RWPE2 (cell line): Measurements from ENCODE around the gene RHBG.

Experiments used
- ATAC-seq: fragments of 200-7000 bp; cut with Tn5 transposase; 3 replicates; pipeline ENCODE4 v1.9.1; 2021; ENCODE audit warnings: low read depth
- DNase-seq: peaks from one replicate; pipeline ENCODE4 v3.0.0-alpha.2; 2020; ENCODE audit warnings: low spot score
- H3K27ac ChIP-seq: fragments of 450-650 bp; 2 replicates; pipeline ENCODE4 v1.5.1; 2017; ENCODE audit warnings: mild to moderate bottlenecking; ENCODE audit not compliant: poor library complexity, severe bottlenecking
- H3K27me3 ChIP-seq: fragments of 250-450 bp; sonication (Bioruptor Pico); 2 replicates; pipeline ENCODE4 v1.5.1; 2021; ENCODE audit warnings: mild to moderate bottlenecking, moderate library complexity; ENCODE audit not compliant: insufficient read depth, poor library complexity, severe bottlenecking
- H3K36me3 ChIP-seq: fragments of 250-450 bp; sonication (Bioruptor Pico); 2 replicates; pipeline ENCODE4 v1.5.1; 2020; ENCODE audit warnings: low read depth, mild to moderate bottlenecking, moderate library complexity
- H3K4me1 ChIP-seq: fragments of 250-450 bp; sonication (Bioruptor Pico); 2 replicates; pipeline ENCODE4 v1.5.1; 2021; ENCODE audit warnings: mild to moderate bottlenecking, moderate library complexity; ENCODE audit not compliant: insufficient read depth, poor library complexity, severe bottlenecking
- H3K4me3 ChIP-seq: fragments of 250-450 bp; sonication (Bioruptor Pico); 2 replicates; pipeline ENCODE4 v1.5.1; 2021; ENCODE audit warnings: mild to moderate bottlenecking, moderate library complexity; ENCODE audit not compliant: severe bottlenecking
- H3K9me3 ChIP-seq: fragments of 250-450 bp; sonication (Bioruptor Pico); 2 replicates; pipeline ENCODE4 v1.5.1; 2021; ENCODE audit warnings: mild to moderate bottlenecking, moderate library complexity; ENCODE audit not compliant: severe bottlenecking
- TF ChIP-seq, protein P1 (sequence below): fragments of 450-650 bp; IDR thresholded peaks from one replicate; pipeline ENCODE4 v1.5.1; 2017; ENCODE audit warnings: mild to moderate bottlenecking, moderate library complexity; ENCODE audit not compliant: poor library complexity, severe bottlenecking

RHBG gene

DNA sequence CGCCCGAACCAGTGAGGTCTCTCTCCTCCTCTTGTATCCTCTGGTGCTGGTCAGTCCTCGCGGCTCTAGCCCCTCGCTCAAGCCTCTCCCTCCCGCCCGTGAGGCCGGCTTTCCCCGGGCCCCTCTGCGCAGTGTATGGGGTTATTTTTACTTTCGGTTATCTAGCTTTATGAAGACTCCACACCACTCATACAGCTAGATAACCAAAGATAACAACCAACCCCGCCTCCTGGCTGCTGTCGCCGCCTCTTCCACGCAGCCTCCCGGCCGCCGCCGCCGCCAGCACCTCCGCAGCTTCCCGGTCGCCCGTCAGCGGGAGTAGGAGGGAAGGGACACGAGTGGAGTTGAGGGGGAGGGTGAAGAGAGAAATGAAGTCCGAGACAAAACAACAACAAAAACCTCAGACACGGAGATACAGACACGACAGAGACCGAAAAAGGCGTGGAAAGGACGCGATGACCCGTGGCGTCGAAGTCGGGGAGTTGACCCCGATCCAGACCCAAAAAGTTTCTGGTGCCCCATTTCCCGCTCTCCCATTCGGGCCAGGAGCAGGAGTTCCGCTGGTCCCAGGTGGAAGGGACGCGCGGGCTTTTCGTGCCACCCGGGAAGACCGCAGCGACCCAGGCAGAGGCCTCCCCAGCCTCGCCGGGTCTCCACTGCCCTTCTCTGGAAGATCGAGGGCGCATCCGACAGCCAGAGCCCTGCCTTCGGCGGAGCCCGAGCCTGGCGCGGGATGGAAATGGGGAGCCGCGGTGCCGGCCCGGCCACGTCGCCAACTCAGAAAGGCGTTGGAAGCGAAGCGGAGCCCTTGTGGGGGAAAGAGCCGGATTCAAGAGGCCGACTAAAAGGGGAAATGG lies 51.4 kb downstream of the RHBG start:
- DNase-seq (peak; percentile 45), ATAC-seq (peak; percentile 19; the same call in 1 of the 3 replicates)
- no peak overlapping the region for H3K27ac ChIP-seq
- H3K4me3 ChIP-seq: no peak overlapping the region
- peaks cover 10% of the 10 kb centered on the region for H3K4me1 ChIP-seq
- no peaks in the 10 kb centered on the region for H3K9me3 ChIP-seq
- TF ChIP-seq, protein P1, sequence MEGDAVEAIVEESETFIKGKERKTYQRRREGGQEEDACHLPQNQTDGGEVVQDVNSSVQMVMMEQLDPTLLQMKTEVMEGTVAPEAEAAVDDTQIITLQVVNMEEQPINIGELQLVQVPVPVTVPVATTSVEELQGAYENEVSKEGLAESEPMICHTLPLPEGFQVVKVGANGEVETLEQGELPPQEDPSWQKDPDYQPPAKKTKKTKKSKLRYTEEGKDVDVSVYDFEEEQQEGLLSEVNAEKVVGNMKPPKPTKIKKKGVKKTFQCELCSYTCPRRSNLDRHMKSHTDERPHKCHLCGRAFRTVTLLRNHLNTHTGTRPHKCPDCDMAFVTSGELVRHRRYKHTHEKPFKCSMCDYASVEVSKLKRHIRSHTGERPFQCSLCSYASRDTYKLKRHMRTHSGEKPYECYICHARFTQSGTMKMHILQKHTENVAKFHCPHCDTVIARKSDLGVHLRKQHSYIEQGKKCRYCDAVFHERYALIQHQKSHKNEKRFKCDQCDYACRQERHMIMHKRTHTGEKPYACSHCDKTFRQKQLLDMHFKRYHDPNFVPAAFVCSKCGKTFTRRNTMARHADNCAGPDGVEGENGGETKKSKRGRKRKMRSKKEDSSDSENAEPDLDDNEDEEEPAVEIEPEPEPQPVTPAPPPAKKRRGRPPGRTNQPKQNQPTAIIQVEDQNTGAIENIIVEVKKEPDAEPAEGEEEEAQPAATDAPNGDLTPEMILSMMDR: no peak
- H3K27me3 ChIP-seq: peaks cover 82% of the 10 kb centered on the region
- no peaks in the 10 kb centered on the region for H3K36me3 ChIP-seq

DNA sequence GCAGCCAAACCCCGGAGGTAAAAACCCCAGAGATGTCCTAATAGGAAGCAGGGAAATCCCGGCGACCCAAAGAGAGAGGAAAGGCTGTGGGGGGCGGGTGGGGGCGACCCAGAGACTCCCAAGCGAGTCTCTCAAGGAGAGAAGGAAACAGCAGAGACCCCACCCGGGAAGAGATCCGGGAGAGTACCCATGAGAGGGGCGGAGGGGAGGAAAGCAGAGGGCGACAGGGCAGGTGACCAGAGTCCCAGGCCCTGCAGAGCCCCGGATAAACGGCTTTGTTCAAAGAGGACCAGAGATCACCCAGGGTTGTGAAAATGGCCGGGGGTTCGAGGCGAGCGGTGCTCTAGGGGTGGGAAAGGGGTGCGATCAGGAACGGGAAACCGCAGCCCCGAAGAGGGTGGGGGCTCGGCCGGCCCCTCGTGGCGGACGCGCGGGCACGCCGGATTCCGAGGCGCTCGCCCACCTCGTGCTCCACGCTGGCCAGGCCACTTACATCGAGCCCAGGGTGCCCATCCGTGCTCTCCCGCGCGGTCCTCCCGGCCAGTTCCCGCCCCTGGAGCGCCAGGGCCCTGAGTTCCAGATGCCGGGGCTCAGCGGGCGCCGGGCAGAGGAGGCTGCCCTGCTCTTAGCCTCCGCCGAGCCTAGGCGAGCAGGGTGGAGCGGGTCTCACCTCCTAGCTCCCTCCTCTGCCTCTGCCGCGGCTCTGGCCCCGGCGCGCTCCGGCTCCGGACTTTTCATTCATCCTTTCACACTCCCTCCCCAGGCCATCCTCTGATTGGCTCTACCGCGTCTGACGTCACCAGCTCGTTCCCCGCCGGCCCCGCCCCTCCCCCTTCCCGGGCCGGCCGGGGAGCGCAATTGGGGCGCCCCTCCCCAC lies 52.3 kb downstream of the RHBG start:
- ATAC-seq: peak; percentile 90
- Histone ChIP-seq H3K9me3 (no peaks in the 10 kb centered on the region), H3K36me3 (no peaks in the 10 kb centered on the region), H3K4me3 (peak overlapping the region; percentile 17), H3K4me1 (peaks cover 10% of the 10 kb centered on the region), H3K27ac (no peak overlapping the region), H3K27me3 (peaks cover 86% of the 10 kb centered on the region)
- DNase-seq: peak; percentile 77
- TF ChIP-seq, protein P1: no peak

GRCh38 chr1:156421939-156422601 lies 53.1 kb downstream of the RHBG start:
- TF ChIP-seq, protein P1: no peak
- Histone ChIP-seq H3K4me3 (peak overlapping the region; percentile 17), H3K4me1 (peaks cover 10% of the 10 kb centered on the region), H3K9me3 (no peaks in the 10 kb centered on the region), H3K27me3 (peaks cover 87% of the 10 kb centered on the region), H3K36me3 (no peaks in the 10 kb centered on the region), H3K27ac (no peak overlapping the region)
- DNase-seq: no peak
- no peak for ATAC-seq

DNA sequence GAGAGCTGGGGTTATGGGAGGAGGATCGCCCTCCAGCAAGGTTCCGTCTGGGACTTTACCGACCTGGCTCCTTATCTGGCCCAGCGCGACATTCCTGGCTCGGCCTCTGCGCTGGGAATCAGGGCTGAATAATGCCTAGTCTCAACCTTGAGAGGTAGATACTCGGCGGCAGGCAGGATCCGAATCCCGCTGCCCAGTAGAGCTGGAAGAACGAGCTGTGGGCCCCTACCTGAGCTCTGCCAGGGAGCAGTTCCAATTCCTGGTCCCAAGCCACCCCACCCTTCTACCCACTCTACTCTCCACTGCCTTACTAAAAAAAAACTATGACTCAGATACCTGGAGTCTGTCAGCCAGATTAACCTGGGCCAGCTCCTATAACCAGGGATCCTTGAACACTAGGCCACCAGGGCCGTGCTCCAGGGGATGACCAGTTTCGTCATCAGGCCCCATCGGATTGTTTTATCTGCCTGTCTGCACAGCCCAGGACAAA lies 53.6 kb downstream of the RHBG start:
- H3K9me3 ChIP-seq: no peaks in the 10 kb centered on the region
- no peak overlapping the region for H3K4me3 ChIP-seq
- peaks cover 10% of the 10 kb centered on the region for H3K4me1 ChIP-seq
- ATAC-seq: peak; percentile 35; the same call in 2 of the 3 replicates
- no peaks in the 10 kb centered on the region for H3K36me3 ChIP-seq
- no peak overlapping the region for H3K27ac ChIP-seq
- TF ChIP-seq, protein P1: no peak
- DNase-seq: peak; percentile 43
- H3K27me3 ChIP-seq: peaks cover 91% of the 10 kb centered on the region
